Transverse colon (tissue), 4 donors: ENCODE results near the gene FAM200B. TPM values are rescaled to one million over a fixed set of nuclear protein-coding genes. Genes with fewer than 3 reads are reported as not detected.

Experiments
- DNase-seq: peaks from one replicate; pipeline ENCODE4 v3.0.0-alpha.2; 2019
- H3K27ac ChIP-seq, 4 donors: fragments of 200-600 bp; sonication (generic); 2 replicates each; pipeline ENCODE4 v1.5.1; 2016 to 2018; ENCODE audit warnings: inconsistent platforms in 4 of 4
- H3K27me3 ChIP-seq: fragments of 200-600 bp; sonication (generic); 2 replicates; pipeline ENCODE4 v1.5.1; 2017; ENCODE audit warnings: inconsistent platforms
- H3K36me3 ChIP-seq, 4 donors: fragments of 200-600 bp; sonication (generic); 2 replicates each; pipeline ENCODE4 v1.5.1; 2017 to 2019; ENCODE audit warnings: inconsistent platforms in 4 of 4
- H3K4me1 ChIP-seq, 4 donors: fragments of 200-600 bp; sonication (generic); 2 replicates each; pipeline ENCODE4 v1.5.1; 2017 to 2020; ENCODE audit warnings: inconsistent platforms in 4 of 4
- H3K4me3 ChIP-seq, 4 donors: fragments of 200-600 bp; sonication (generic); 1 replicate in 1 of 4; 2 replicates in 3 of 4; pipeline versions ENCODE4 v1.5.1 to v1.6.1; 2017 to 2019; ENCODE audit warnings: inconsistent platforms in 4 of 4
- H3K9me3 ChIP-seq, 2 donors: fragments of 200-600 bp; sonication (generic); 2 replicates each; pipeline ENCODE4 v1.5.1; 2017 to 2019; ENCODE audit warnings: inconsistent platforms in 2 of 2
- CTCF ChIP-seq, 5 experiments: fragments of 200-600 bp in 3 of 5; fragments of 450-650 bp in 2 of 5; sonication (generic) in 3 of 5; IDR thresholded peaks; 1 replicate in 2 of 5; 2 replicates in 3 of 5; pipeline ENCODE4 v1.5.1; 2016 to 2017; ENCODE audit warnings: antibody characterized with exemption in 5 of 5, inconsistent platforms in 3 of 5, mild to moderate bottlenecking in 2 of 5, moderate library complexity in 1 of 5
- EP300 ChIP-seq: sonication (generic); formaldehyde crosslinking; IDR thresholded peaks from one replicate; pipeline ENCODE4 v1.6.1; 2017; ENCODE audit warnings: antibody characterized with exemption, low read depth
- POLR2A ChIP-seq: fragments of 450-650 bp; IDR thresholded peaks from one replicate; pipeline ENCODE4 v1.6.1; 2016; ENCODE audit warnings: antibody characterized with exemption, mild to moderate bottlenecking, moderate library complexity
- POLR2AphosphoS5 ChIP-seq, 3 donors: sonication (generic); formaldehyde crosslinking; IDR thresholded peaks; one replicate each; pipeline ENCODE4 v1.6.1; 2016; ENCODE audit warnings: antibody characterized with exemption in 3 of 3
- WGBS, 2 donors: methylation state at CpG; one replicate each; pipeline ENCODE4 v1.1.5; 2018; ENCODE audit warnings: low coverage in 1 of 2; 5-methylcytosine and 5-hydroxymethylcytosine counted together
- in situ Hi-C, 4 donors: fragments of 200-750 bp; cut with MboI; loops; one replicate each; pipeline versions ENCODE4 v1.15.0 to v1.15.1; 2017; ENCODE audit warnings: low sequenced_read_pairs in 3 of 4, low pct_ligation_motif_present in 1 of 4, low pct_unique_long_range_greater_than_20kb in 1 of 4
- intact Hi-C: fragments of 100-400 bp; cut with DNase I; formaldehyde crosslinking; loops from one replicate; pipeline ENCODE4 v1.15.1; 2023; ENCODE audit warnings: low total_unique reads
- total RNA-seq, 4 donors: library from RNA; depleted of rRNA; stranded (reverse); fragments of >200 nt; gene quantifications; one replicate each; pipeline ENCODE4 v1.1.0, GENCODE V29; 2016

Gene FAM200B
- total RNA-seq, 4 donors from 2014 or later = 6.4 to 46.6 (median 28.0) TPM

GRCh38 chr4:15677507-15677988 lies 4.1 kb upstream of the FAM200B start:
- Histone ChIP-seq H3K27me3 (no peaks in the 10 kb centered on the region), H3K4me1 (peaks cover 0 to 10% (median 6%) of the 10 kb centered on the region in 4 donors), H3K9me3 (no peaks in the 10 kb centered on the region), H3K4me3 (no peak overlapping the region), H3K36me3 (no peaks in the 10 kb centered on the region), H3K27ac (no peak overlapping the region)
- peak; percentile 39 for DNase-seq
- in situ Hi-C loops = no loop called here
- whole genome bisulfite sequencing, 2 donors = 45 to 80% methylated on average over 2 of the region's 2 CpGs
- intact Hi-C loops = no loop called here
- no peak for TF ChIP-seq EP300
- TF ChIP-seq POLR2A = no peak
- TF ChIP-seq CTCF (IDR thresholded peaks at IDR 0.05) = no peak
- TF ChIP-seq POLR2AphosphoS5 (IDR thresholded peaks at IDR 0.05) = no peak

DNA sequence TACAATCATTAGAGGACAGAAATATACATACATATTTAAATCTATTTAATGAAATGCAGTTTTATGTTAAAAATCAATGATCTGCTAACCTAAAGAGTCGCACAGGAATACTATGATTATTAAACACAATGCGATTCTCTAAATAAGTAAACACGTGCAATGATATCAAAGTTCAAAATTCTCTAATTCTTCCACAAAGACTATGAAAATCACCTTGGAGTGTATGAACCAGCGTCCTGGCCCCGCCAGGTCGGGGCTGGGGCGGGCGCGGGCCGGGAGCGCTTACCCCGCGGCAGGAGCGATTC lies 608 bp upstream of the FAM200B start:
- no peak for TF ChIP-seq CTCF (IDR thresholded peaks at IDR 0.05)
- TF ChIP-seq EP300 = no peak
- TF ChIP-seq POLR2A = no peak
- TF ChIP-seq POLR2AphosphoS5 (IDR thresholded peaks at IDR 0.05) = no peak
- Histone ChIP-seq H3K4me1 (peaks cover 4 to 24% (median 21%) of the 10 kb centered on the region in 4 donors), H3K4me3 (peak overlapping the region; percentile 58 to 70 (median 66)), H3K9me3 (no peaks in the 10 kb centered on the region), H3K27ac (peak overlapping the region; percentile 92 to 97 (median 94)), H3K27me3 (no peaks in the 10 kb centered on the region), H3K36me3 (no peaks in the 10 kb centered on the region)
- no peak for DNase-seq
- in situ Hi-C loops (no loop called here), intact Hi-C loops (no loop called here)
- 1 to 9% methylated on average over 3 to 14 of the region's 14 CpGs for WGBS, 2 donors

DNA sequence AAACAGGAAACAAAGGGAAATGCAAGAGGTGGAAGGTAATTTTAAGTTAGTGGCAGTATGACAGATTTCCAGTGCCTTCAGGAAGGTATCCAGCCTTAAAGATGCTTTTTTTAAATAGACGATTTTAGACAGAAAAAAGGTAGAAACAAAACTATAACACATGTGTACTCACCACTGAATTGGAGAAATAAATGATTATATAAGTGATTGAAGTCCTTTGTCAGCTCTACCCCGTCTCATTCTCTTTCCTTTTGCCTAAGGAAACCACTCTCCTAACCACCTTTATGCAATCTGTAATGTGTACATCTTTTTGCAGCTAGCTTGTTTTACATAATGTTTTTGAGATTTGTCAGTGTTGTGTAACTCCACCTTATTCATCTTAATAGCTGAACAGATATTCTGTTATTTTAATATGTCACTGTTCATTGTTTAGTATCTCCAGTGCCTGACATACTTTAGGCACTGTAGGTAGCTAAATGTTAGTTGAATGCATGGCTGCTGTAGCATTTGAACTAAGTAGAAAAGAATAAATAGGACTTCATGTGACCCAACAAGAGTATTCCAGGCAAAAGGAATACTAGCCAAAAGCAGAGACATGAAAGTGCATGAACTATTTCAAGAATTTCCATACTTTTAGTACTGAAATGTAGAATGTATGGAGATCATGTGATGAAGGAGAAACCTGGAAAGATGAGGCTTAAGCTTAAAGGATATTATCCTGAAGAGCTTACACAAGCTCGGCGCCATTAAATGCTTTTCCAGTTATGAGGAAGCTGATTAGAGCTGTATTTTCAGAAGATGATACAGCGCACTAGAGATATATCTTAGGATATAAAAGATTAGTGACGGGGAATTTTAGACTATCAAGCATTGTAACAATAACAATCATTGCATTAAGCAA lies 865 bp downstream of the FAM200B start:
- no peak for TF ChIP-seq POLR2AphosphoS5 (IDR thresholded peaks at IDR 0.05)
- no peak for TF ChIP-seq POLR2A
- TF ChIP-seq CTCF (IDR thresholded peaks at IDR 0.05) = no peak
- no peak for TF ChIP-seq EP300
- 30 to 36% methylated on average over 6 of the region's 6 CpGs for WGBS, 2 donors
- Histone ChIP-seq H3K4me1 (peaks cover 4 to 24% (median 21%) of the 10 kb centered on the region in 4 donors), H3K9me3 (no peaks in the 10 kb centered on the region), H3K27me3 (no peaks in the 10 kb centered on the region), H3K36me3 (peaks cover 0 to 13% (median under 1%) of the 10 kb centered on the region in 4 donors), H3K27ac (peak overlapping the region; percentile 92 to 97 (median 94)), H3K4me3 (peak overlapping the region; percentile 58 to 70 (median 66))
- intact Hi-C loops (no loop called here), in situ Hi-C loops (no loop called here)
- DNase-seq = no peak

DNA sequence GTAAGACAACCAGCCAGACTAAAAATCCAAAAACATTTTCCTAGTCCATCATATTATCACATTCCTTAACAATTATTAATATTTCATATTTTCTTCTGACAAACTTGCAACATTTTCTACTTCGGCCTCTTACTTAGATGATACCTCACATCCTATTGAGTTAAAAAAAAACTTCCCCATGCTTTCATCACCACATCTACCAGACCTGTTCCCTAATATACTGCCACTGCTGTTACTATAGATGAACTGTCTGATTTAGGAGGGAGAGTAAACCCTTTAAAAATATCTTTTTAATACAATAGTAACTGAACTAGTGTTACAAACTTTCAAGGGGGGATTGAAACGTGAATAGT lies 1.5 kb downstream of the FAM200B start:
- H3K36me3 ChIP-seq = peaks cover 0 to 14% (median 4%) of the 10 kb centered on the region in 4 donors
- intact Hi-C loops = no loop called here
- no peak for DNase-seq
- H3K27me3 ChIP-seq = no peaks in the 10 kb centered on the region
- H3K9me3 ChIP-seq = no peaks in the 10 kb centered on the region
- TF ChIP-seq EP300 (no peak), POLR2AphosphoS5 (IDR thresholded peaks at IDR 0.05) (no peak), CTCF (IDR thresholded peaks at IDR 0.05) (no peak), POLR2A (no peak)
- in situ Hi-C loops = no loop called here
- 69 to 84% methylated on average over 2 of the region's 2 CpGs for WGBS, 2 donors
- H3K27ac ChIP-seq = peak overlapping the region in 3 of 4 donors; percentile 92 to 97 (median 93)
- peaks cover 4 to 24% (median 21%) of the 10 kb centered on the region in 4 donors for H3K4me1 ChIP-seq
- H3K4me3 ChIP-seq = peak overlapping the region in 3 of 4 donors; percentile 58 to 70 (median 65)
